Measurements from ENCODE around the gene CCS.

The CCS gene

GRCh38 chr11:66548041-66548440, 44.9 kb upstream of the CCS start:
- TF ChIP-seq ZNF8 (CRISPR knock-in tag; IDR thresholded peaks at IDR 0.05) (no peak), ESRRG (CRISPR knock-in tag; IDR thresholded peaks at IDR 0.05) (no peak), CREB5 (CRISPR knock-in tag; IDR thresholded peaks at IDR 0.05; ENCODE audit: low read depth) (no peak), ZNF70 (CRISPR knock-in tag; IDR thresholded peaks at IDR 0.05) (no peak), TOX (CRISPR knock-in tag; IDR thresholded peaks at IDR 0.05; ENCODE audit: borderline replicate concordance) (no peak), TSHZ2 (CRISPR knock-in tag; IDR thresholded peaks at IDR 0.05) (no peak), SNAI2 (CRISPR knock-in tag; IDR thresholded peaks at IDR 0.05) (no peak), GLIS3 (CRISPR knock-in tag; IDR thresholded peaks at IDR 0.05) (no peak), BACH2 (CRISPR knock-in tag; IDR thresholded peaks at IDR 0.05; ENCODE audit: borderline replicate concordance) (no peak), TCF4 (CRISPR knock-in tag; IDR thresholded peaks at IDR 0.05; ENCODE audit: borderline replicate concordance) (no peak), PPARA (CRISPR knock-in tag; IDR thresholded peaks at IDR 0.05; ENCODE audit: borderline replicate concordance) (no peak), ARNTL (CRISPR knock-in tag; IDR thresholded peaks at IDR 0.05; ENCODE audit: borderline replicate concordance, low read depth) (no peak), ZFP30 (CRISPR knock-in tag; IDR thresholded peaks at IDR 0.05) (no peak)

GRCh38 chr11:66548774-66549630, 44.0 kb upstream of the CCS start:
- TF ChIP-seq TSHZ2 (CRISPR knock-in tag; IDR thresholded peaks at IDR 0.05) = no peak
- TF ChIP-seq CREB5 (CRISPR knock-in tag; IDR thresholded peaks at IDR 0.05; ENCODE audit: low read depth) = no peak
- no peak for TF ChIP-seq CSRNP3 (CRISPR knock-in tag; IDR thresholded peaks at IDR 0.05)
- TF ChIP-seq BACH2 (CRISPR knock-in tag; IDR thresholded peaks at IDR 0.05; ENCODE audit: borderline replicate concordance) = no peak
- no peak for TF ChIP-seq SNAI2 (CRISPR knock-in tag; IDR thresholded peaks at IDR 0.05)
- no peak for TF ChIP-seq PPARA (CRISPR knock-in tag; IDR thresholded peaks at IDR 0.05; ENCODE audit: borderline replicate concordance)
- no peak for TF ChIP-seq ZC3H10 (CRISPR knock-in tag; IDR thresholded peaks at IDR 0.05)
- no peak for TF ChIP-seq TCF4 (CRISPR knock-in tag; IDR thresholded peaks at IDR 0.05; ENCODE audit: borderline replicate concordance)
- TF ChIP-seq OSR1 (CRISPR knock-in tag; IDR thresholded peaks at IDR 0.05) = no peak
- TF ChIP-seq ZFP30 (CRISPR knock-in tag; IDR thresholded peaks at IDR 0.05) = no peak
- no peak for TF ChIP-seq ISL1 (CRISPR knock-in tag; IDR thresholded peaks at IDR 0.05)
- TF ChIP-seq ZNF70 (CRISPR knock-in tag; IDR thresholded peaks at IDR 0.05) = no peak

More at GRCh38 chr11:66548041-66548440, 44.9 kb upstream of the CCS start:
- ATAC-seq = no peak

GRCh38 chr11:66549696-66550095, 43.3 kb upstream of the CCS start:
- no peak for ATAC-seq
- TF ChIP-seq SNAI2 (CRISPR knock-in tag; IDR thresholded peaks at IDR 0.05) = no peak
- TF ChIP-seq CSDC2 (CRISPR knock-in tag; IDR thresholded peaks at IDR 0.05) = no peak
- TF ChIP-seq POU6F1 (CRISPR knock-in tag; IDR thresholded peaks at IDR 0.05; ENCODE audit: borderline replicate concordance, low read depth) = no peak
- no peak for TF ChIP-seq ISL1 (CRISPR knock-in tag; IDR thresholded peaks at IDR 0.05)

More at GRCh38 chr11:66548774-66549630, 44.0 kb upstream of the CCS start:
- ATAC-seq = no peak

All from SK-N-SH treated with all-trans-retinoic acid at 6 μM for 48 hours (cell line).